IMR-90 (cell line): Measurements from ENCODE around the gene ZC3H7B. TPM values are rescaled to one million over a fixed set of nuclear protein-coding genes. Genes with fewer than 3 reads are reported as not detected.

Experiments
- ATAC-seq: fragments of 200-7000 bp; cut with Tn5 transposase; 2 replicates; pipeline ENCODE4 v1.9.1; 2020; ENCODE audit warnings: low read depth, mild to moderate bottlenecking, moderate library complexity
- BruUV-seq: library from RNA; stranded (reverse); fragments of 400-500 nt; replicated peaks from 2 replicates; lab custom pipeline; 2021; lab: Mats Ljungman, UMichigan
- CTCF ChIA-PET: fragments of 300-600 bp; formaldehyde crosslinking; extraction: SDS; loops from one replicate; lab custom pipeline; 2021; ENCODE audit warnings: antibody characterized with exemption; lab: Yijun Ruan, JAX
- POLR2A ChIA-PET: fragments of 300-600 bp; sonication (Branson Sonifier 250); formaldehyde crosslinking; loops from one replicate; lab custom pipeline; 2022; ENCODE audit warnings: antibody characterized with exemption; ENCODE audit not compliant: unreplicated experiment; lab: Charles Lee
- DNase-seq: peaks from one replicate; pipeline ENCODE4 v3.0.0; 2013
- H2AFZ ChIP-seq: replicated peaks from 2 replicates; pipeline ENCODE3; 2013; ENCODE audit warnings: low read length, mild to moderate bottlenecking; ENCODE audit not compliant: poor library complexity
- H2AK5ac ChIP-seq: 2 replicates; pipeline ENCODE4 v1.6.1; 2013; ENCODE audit warnings: low read depth, low read length, inconsistent platforms
- H2AK9ac ChIP-seq: replicated peaks from 2 replicates; pipeline ENCODE3; 2013; ENCODE audit warnings: mild to moderate bottlenecking, low read depth, low read length, moderate library complexity; ENCODE audit not compliant: poor library complexity
- H2BK120ac ChIP-seq: 2 replicates; pipeline ENCODE4 v1.6.1; 2013; ENCODE audit warnings: low read depth, low read length, inconsistent platforms
- H2BK15ac ChIP-seq: 3 replicates; pipeline ENCODE4 v1.6.1; 2013; ENCODE audit warnings: low read depth, low read length, inconsistent platforms
- H2BK20ac ChIP-seq: 2 replicates; pipeline ENCODE4 v1.6.1; 2013; ENCODE audit warnings: low read depth, mild to moderate bottlenecking, inconsistent platforms, low read length, moderate library complexity
- H2BK5ac ChIP-seq: 2 replicates; pipeline ENCODE4 v1.6.1; 2013; ENCODE audit warnings: mild to moderate bottlenecking, low read depth, low read length, inconsistent platforms; ENCODE audit not compliant: poor library complexity, severe bottlenecking
- H3K14ac ChIP-seq: replicated peaks from 2 replicates; pipeline ENCODE4 v1.6.1; 2013; ENCODE audit warnings: low read depth, low read length, inconsistent platforms
- H3K18ac ChIP-seq: 2 replicates; pipeline ENCODE4 v1.6.1; 2013; ENCODE audit warnings: low read depth, low read length, control low read depth
- H3K23ac ChIP-seq: 2 replicates; pipeline ENCODE4 v1.6.1; 2013; ENCODE audit warnings: low read depth, low read length, inconsistent platforms
- H3K27ac ChIP-seq: 2 replicates; pipeline ENCODE4 v1.5.1; 2013; ENCODE audit warnings: mild to moderate bottlenecking, control low read depth, low read length; ENCODE audit not compliant: insufficient read depth
- H3K27me3 ChIP-seq: 2 replicates; pipeline ENCODE4 v1.6.1; 2013; ENCODE audit warnings: low read length; ENCODE audit not compliant: control insufficient read depth, insufficient read depth
- H3K36me3 ChIP-seq: 2 replicates; pipeline ENCODE4 v1.6.1; 2013; ENCODE audit warnings: low read length, mixed read lengths; ENCODE audit not compliant: control insufficient read depth, insufficient read depth
- H3K4ac ChIP-seq: 2 replicates; pipeline ENCODE4 v1.6.1; 2013; ENCODE audit warnings: low read depth, low read length, inconsistent platforms
- H3K4me1 ChIP-seq: 2 replicates; pipeline ENCODE4 v1.6.1; 2013; ENCODE audit warnings: low read length, mixed read lengths; ENCODE audit not compliant: control insufficient read depth, insufficient read depth
- H3K4me2 ChIP-seq: 2 replicates; pipeline ENCODE4 v1.6.1; 2013; ENCODE audit warnings: low read depth, mild to moderate bottlenecking, control low read depth, low read length, moderate library complexity
- H3K4me3 ChIP-seq: 2 replicates; pipeline ENCODE4 v1.5.1; 2013; ENCODE audit warnings: low read depth, mild to moderate bottlenecking, control low read depth, low read length, moderate library complexity; ENCODE audit not compliant: insufficient read depth
- H3K56ac ChIP-seq: 2 replicates; pipeline ENCODE4 v1.6.1; 2013; ENCODE audit warnings: low read length, inconsistent platforms; ENCODE audit not compliant: insufficient read depth; ENCODE audit errors: extremely low read depth
- H3K79me1 ChIP-seq, 2 experiments: 2 replicates each; pipeline ENCODE4 v1.6.1; 2013; ENCODE audit warnings: low read length in 2 of 2, inconsistent platforms in 1 of 2, low read depth in 1 of 2
- H3K9ac ChIP-seq: 2 replicates; pipeline ENCODE4 v1.6.1; 2013; ENCODE audit warnings: low read depth, low read length, control low read depth
- H3K9me1 ChIP-seq: 2 replicates; pipeline ENCODE4 v1.6.1; 2013; ENCODE audit warnings: low read length, inconsistent platforms; ENCODE audit not compliant: insufficient read depth
- H3K9me3 ChIP-seq: 2 replicates; pipeline ENCODE4 v1.6.1; 2013; ENCODE audit warnings: low read length; ENCODE audit not compliant: control insufficient read depth, insufficient read depth
- H4K20me1 ChIP-seq: 2 replicates; pipeline ENCODE4 v1.6.1; 2013; ENCODE audit warnings: low read length, inconsistent platforms; ENCODE audit not compliant: insufficient read depth
- H4K5ac ChIP-seq: 2 replicates; pipeline ENCODE4 v1.6.1; 2013; ENCODE audit warnings: mild to moderate bottlenecking, low read depth, low read length, control low read depth
- H4K8ac ChIP-seq, 2 experiments: 2 replicates each; pipeline ENCODE4 v1.6.1; 2013; ENCODE audit warnings: low read depth in 2 of 2, low read length in 2 of 2, control low read depth in 1 of 2, inconsistent platforms in 1 of 2
- H4K91ac ChIP-seq: 2 replicates; pipeline ENCODE4 v1.6.1; 2013; ENCODE audit warnings: low read depth, low read length, inconsistent platforms; ENCODE audit not compliant: insufficient read depth
- BHLHE40 ChIP-seq: fragments of 150-350 bp; IDR thresholded peaks from 2 replicates; pipeline ENCODE4 v1.6.1; 2016; ENCODE audit warnings: mild to moderate bottlenecking, low read depth, low read length
- CEBPB ChIP-seq: IDR thresholded peaks from 2 replicates; pipeline ENCODE4 v1.6.1; 2012; ENCODE audit warnings: low read depth, low read length, improper control_type of control experiment
- CHD1 ChIP-seq: IDR thresholded peaks from 2 replicates; pipeline ENCODE4 v1.6.1; 2012; ENCODE audit warnings: low read depth, low read length, improper control_type of control experiment
- CTCF ChIP-seq: conservative IDR thresholded peaks from 2 replicates; pipeline ENCODE4 v1.5.1; 2012; ENCODE audit warnings: mild to moderate bottlenecking, low read depth, low read length, improper control_type of control experiment
- ELK1 ChIP-seq: fragments of 150-350 bp; IDR thresholded peaks from 2 replicates; pipeline ENCODE4 v1.6.1; 2016; ENCODE audit warnings: low read depth, mild to moderate bottlenecking, low read length, moderate library complexity, borderline replicate concordance
- FOS ChIP-seq: fragments of 150-350 bp; IDR thresholded peaks from 2 replicates; pipeline ENCODE4 v1.6.1; 2016; ENCODE audit warnings: low read depth, low read length
- MAFK ChIP-seq: IDR thresholded peaks from 2 replicates; pipeline ENCODE4 v1.6.1; 2012; ENCODE audit warnings: low read depth, low read length, improper control_type of control experiment
- MAZ ChIP-seq: IDR thresholded peaks from 2 replicates; pipeline ENCODE4 v1.6.1; 2012; ENCODE audit warnings: low read depth, mild to moderate bottlenecking, low read length, improper control_type of control experiment, moderate library complexity, borderline replicate concordance
- MXI1 ChIP-seq: IDR thresholded peaks from 2 replicates; pipeline ENCODE4 v1.6.1; 2012; ENCODE audit warnings: low read depth, mild to moderate bottlenecking, low read length, moderate library complexity, borderline replicate concordance
- NFE2L2 ChIP-seq: fragments of 150-350 bp; IDR thresholded peaks from 2 replicates; pipeline ENCODE4 v1.6.1; 2016; ENCODE audit warnings: low read depth, mild to moderate bottlenecking, low read length
- POLR2A ChIP-seq: IDR thresholded peaks from 2 replicates; pipeline ENCODE4 v1.6.1; 2012; ENCODE audit warnings: mild to moderate bottlenecking, low read depth, low read length
- RAD21 ChIP-seq: IDR thresholded peaks from 2 replicates; pipeline ENCODE4 v1.6.1; 2012; ENCODE audit warnings: low read length, improper control_type of control experiment
- RCOR1 ChIP-seq: IDR thresholded peaks from 2 replicates; pipeline ENCODE4 v1.6.1; 2012; ENCODE audit warnings: mild to moderate bottlenecking, low read length, improper control_type of control experiment; ENCODE audit not compliant: insufficient replicate concordance
- RFX5 ChIP-seq: IDR thresholded peaks from 2 replicates; pipeline ENCODE4 v1.8.0; 2012; ENCODE audit warnings: low read depth, mild to moderate bottlenecking, low read length, moderate library complexity
- SMC3 ChIP-seq: fragments of 150-350 bp; IDR thresholded peaks from 2 replicates; pipeline ENCODE4 v1.6.1; 2016; ENCODE audit warnings: low read depth, mild to moderate bottlenecking, antibody characterized with exemption, low read length, moderate library complexity
- USF2 ChIP-seq: fragments of 150-350 bp; IDR thresholded peaks from 2 replicates; pipeline ENCODE4 v1.6.1; 2017; ENCODE audit warnings: mild to moderate bottlenecking, antibody characterized with exemption, low read length, low read depth
- WGBS, 2 experiments: methylation state at CpG; one replicate each; pipeline versions ENCODE4 v1.1.5 to v1.1.7; 2013; ENCODE audit warnings: missing lambda C conversion rate in 2 of 2; ENCODE audit not compliant: insufficient read length in 1 of 2; ENCODE audit errors: extremely low coverage in 2 of 2; 5-methylcytosine and 5-hydroxymethylcytosine counted together
- dilution Hi-C: fragments of 300-500 bp; cut with HindIII; formaldehyde crosslinking; loops from one replicate; pipeline ENCODE4 v1.14.3; 2018; ENCODE audit warnings: low sequenced_read_pairs; ENCODE audit not compliant: unreplicated experiment
- in situ Hi-C: fragments of 300-500 bp; cut with MboI; formaldehyde crosslinking; loops from 3 replicates; pipeline ENCODE4 v1.14.3; 2019; ENCODE audit warnings: low sequenced_read_pairs, inconsistent platforms, mixed read lengths
- intact Hi-C: fragments of 100-400 bp; cut with micrococcal nuclease; formaldehyde crosslinking; loops from 2 replicates; pipeline ENCODE4 v1.10.0; 2022
- polyA plus RNA-seq, 3 experiments: library from polyadenylated mRNA; depleted of rRNA; stranded (reverse); fragments of >200 nt; gene quantifications; 2 replicates each; pipeline ENCODE4 v1.2.3, GENCODE V29; 2012; ENCODE audit warnings: low replicate concordance in 1 of 3
- total RNA-seq: library from RNA; depleted of rRNA; stranded (reverse); fragments of >200 nt; gene quantifications from 2 replicates; pipeline ENCODE4 v1.2.3, GENCODE V29; 2012

The ZC3H7B gene
- total and polyA plus RNA-seq, 2 of the 4 experiments (the other 2 are of a cell fraction), result 37.6 to 72.3 TPM

- intact Hi-C loops, result no loop called here
- ATAC-seq, result no peak
- H2BK15ac ChIP-seq, result no peak overlapping the region
- H3K9me3 ChIP-seq, result no peaks in the 10 kb centered on the region
- H4K20me1 ChIP-seq, result peaks cover 16% of the 10 kb centered on the region; the same call in 1 of the 2 replicates
- no peak overlapping the region for H3K18ac ChIP-seq
- H3K23ac ChIP-seq, result no peak overlapping the region
- no peak overlapping the region for H4K91ac ChIP-seq
- peaks cover 4% of the 10 kb centered on the region; the same call in 1 of the 2 replicates for H3K9me1 ChIP-seq
- no peak overlapping the region for H2BK5ac ChIP-seq
- H2AFZ ChIP-seq, result no peak overlapping the region
- H3K14ac ChIP-seq, result no peak overlapping the region
- ChIA-PET POLR2A (no interaction called here), CTCF (no interaction called here)
- peaks cover 5% of the 10 kb centered on the region for H3K4me1 ChIP-seq
- H3K4me2 ChIP-seq, result no peak overlapping the region
- 100% methylated on average over 2 of the region's 17 CpGs; no CpG with 5 or more reads in 1 of the 2 experiments for WGBS, 2 experiments
- H2BK20ac ChIP-seq, result no peak overlapping the region
- no peak overlapping the region for H3K56ac ChIP-seq
- in situ Hi-C loops, result no loop called here
- H3K9ac ChIP-seq, result no peak overlapping the region
- H3K36me3 ChIP-seq, result peaks cover 80% of the 10 kb centered on the region
- H4K5ac ChIP-seq, result no peak overlapping the region
- dilution Hi-C loops, result no loop called here
- H2BK120ac ChIP-seq, result no peak overlapping the region
- H3K4ac ChIP-seq, result no peak overlapping the region
- H3K4me3 ChIP-seq, result no peak overlapping the region
- peaks cover 4 to 35% of the 10 kb centered on the region in 2 experiments; a peak in 2 of 4 replicates for H3K79me1 ChIP-seq
- no TSS peak for BruUV-seq
- H4K8ac ChIP-seq, result no peak overlapping the region
- no peak for TF ChIP-seq MXI1
- TF ChIP-seq MAFK, result no peak
- TF ChIP-seq RCOR1, result no peak
- no peak for TF ChIP-seq CTCF
- TF ChIP-seq RAD21, result no peak
- TF ChIP-seq FOS, result no peak
- no peak for TF ChIP-seq CEBPB
- no peak for TF ChIP-seq SMC3
- TF ChIP-seq BHLHE40, result no peak
- TF ChIP-seq NFE2L2, result no peak
- TF ChIP-seq CHD1, result no peak
- no peak for TF ChIP-seq ELK1
- TF ChIP-seq POLR2A, result no peak
- no peak for TF ChIP-seq USF2
- no peak for TF ChIP-seq RFX5
- TF ChIP-seq MAZ, result no peak
- no peak for DNase-seq
- no peak overlapping the region for H3K27ac ChIP-seq
- H2AK5ac ChIP-seq, result no peak overlapping the region
- H2AK9ac ChIP-seq, result no peak overlapping the region
- H3K27me3 ChIP-seq, result no peaks in the 10 kb centered on the region
These were observed 54.6 kb downstream of the ZC3H7B start for GRCh38 chr22:41355895-41356294.
